PC-9 (cell line): ENCODE results near the gene CDYL2. TPM values are rescaled to one million over a fixed set of nuclear protein-coding genes. Genes with fewer than 3 reads are reported as not detected.
A peak's percentile ranks its signal among the peaks of the same experiment; 100 is the strongest.

Experiments
- BruUV-seq: library from RNA; stranded (reverse); fragments of 400-500 nt; replicated peaks from 2 replicates; lab custom pipeline; 2021; lab: Mats Ljungman, UMichigan
- CTCF ChIA-PET: fragments of 300-600 bp; sonication (Branson Sonifier 250); formaldehyde crosslinking; loops from one replicate; lab custom pipeline; 2022; ENCODE audit warnings: antibody characterized with exemption; lab: Charles Lee
- POLR2A ChIA-PET: fragments of 300-600 bp; sonication (Branson Sonifier 250); formaldehyde crosslinking; loops from one replicate; lab custom pipeline; 2022; ENCODE audit warnings: antibody characterized with exemption; ENCODE audit not compliant: unreplicated experiment; lab: Charles Lee
- DNase-seq, 2 experiments: peaks; one replicate each; pipeline versions ENCODE4 v3.0.0 to v3.0.0-alpha.2; 2015 to 2022; ENCODE audit warnings: mixed read lengths in 1 of 2
- H2AFZ ChIP-seq: fragments of 200-600 bp; sonication (generic); 2 replicates; pipeline ENCODE4 v1.8.1; 2017; ENCODE audit warnings: antibody characterized with exemption
- H3F3A ChIP-seq: fragments of 200-600 bp; sonication (generic); 2 replicates; pipeline ENCODE4 v1.8.1; 2017; ENCODE audit warnings: antibody characterized with exemption, mild to moderate bottlenecking, low read depth; ENCODE audit not compliant: insufficient read depth
- H3K27ac ChIP-seq: fragments of 200-600 bp; sonication (generic); 2 replicates; pipeline ENCODE4 v1.6.1; 2016; ENCODE audit warnings: mixed run types
- H3K27me3 ChIP-seq: fragments of 200-600 bp; sonication (generic); 2 replicates; pipeline ENCODE4 v1.6.1; 2016; ENCODE audit warnings: low read depth, mixed run types; ENCODE audit not compliant: insufficient read depth
- H3K36me3 ChIP-seq: fragments of 200-600 bp; sonication (generic); 2 replicates; pipeline ENCODE4 v1.6.1; 2016; ENCODE audit warnings: low read depth, mixed run types
- H3K4me1 ChIP-seq: fragments of 200-600 bp; sonication (generic); replicated peaks from 2 replicates; pipeline ENCODE4 v1.6.1; 2016; ENCODE audit warnings: mixed run types; ENCODE audit not compliant: insufficient read depth
- H3K4me2 ChIP-seq: fragments of 200-600 bp; sonication (generic); 2 replicates; pipeline ENCODE4 v1.6.1; 2017; ENCODE audit warnings: mixed run types
- H3K4me3 ChIP-seq: fragments of 200-600 bp; sonication (generic); 2 replicates; pipeline ENCODE4 v1.6.1; 2016; ENCODE audit warnings: mixed run types
- H3K79me2 ChIP-seq: fragments of 200-600 bp; sonication (generic); 2 replicates; pipeline ENCODE4 v1.6.1; 2017; ENCODE audit warnings: low read depth, mixed run types
- H3K9me2 ChIP-seq: fragments of 200-600 bp; sonication (generic); 2 replicates; pipeline ENCODE4 v1.8.1; 2017; ENCODE audit warnings: mild to moderate bottlenecking; ENCODE audit not compliant: insufficient read depth
- H3K9me3 ChIP-seq: fragments of 200-600 bp; sonication (generic); 2 replicates; pipeline ENCODE4 v1.8.1; 2016; ENCODE audit warnings: low read depth; ENCODE audit not compliant: insufficient read depth
- H4K20me1 ChIP-seq: fragments of 200-600 bp; sonication (generic); 2 replicates; pipeline ENCODE4 v1.8.1; 2017; ENCODE audit not compliant: insufficient read depth
- CTCF ChIP-seq: fragments of 200-600 bp; sonication (generic); conservative IDR thresholded peaks from 2 replicates; pipeline ENCODE4 v1.6.1; 2017; ENCODE audit warnings: mixed run types, antibody characterized with exemption, mild to moderate bottlenecking, moderate library complexity
- EZH2 ChIP-seq: fragments of 200-600 bp; sonication (generic); IDR thresholded peaks from 2 replicates; pipeline ENCODE4 v1.8.0; 2017; ENCODE audit warnings: antibody characterized with exemption, low read depth
- intact Hi-C: fragments of 100-400 bp; cut with micrococcal nuclease; formaldehyde crosslinking; loops from one replicate; pipeline ENCODE4 v1.10.0; 2022; ENCODE audit not compliant: unreplicated experiment
- total RNA-seq: library from RNA; stranded (reverse); gene quantifications from 2 replicates; pipeline ENCODE4 v1.2.3, GENCODE V29; 2021

Gene CDYL2
- total RNA-seq, 1 experiment from 2014 or later = 3.3 TPM

GRCh38 chr16:80846275-80846674 is 41.9 kb upstream of the CDYL2 start:
- ChIA-PET POLR2A (no interaction called here), CTCF (no interaction called here)
- no peak for DNase-seq
- Histone ChIP-seq H3F3A (no peaks in the 10 kb centered on the region), H3K36me3 (no peaks in the 10 kb centered on the region), H3K4me2 (no peak overlapping the region), H3K27me3 (peaks cover 4% of the 10 kb centered on the region; the same call in 1 of the 2 replicates), H3K9me2 (no peaks in the 10 kb centered on the region), H4K20me1 (no peaks in the 10 kb centered on the region), H3K79me2 (no peaks in the 10 kb centered on the region), H3K27ac (no peak overlapping the region), H3K4me3 (no peak overlapping the region), H3K9me3 (no peaks in the 10 kb centered on the region), H3K4me1 (no peaks in the 10 kb centered on the region), H2AFZ (0 out of 2 replicates have a peak overlapping the region, but pooled peaks have one; percentile 4)
- TF ChIP-seq EZH2 = no peak
- no peak for TF ChIP-seq CTCF
- intact Hi-C loops = no loop called here
- BruUV-seq = no TSS peak

GRCh38 chr16:80844395-80844794 is 40.0 kb upstream of the CDYL2 start:
- no TSS peak for BruUV-seq
- no peak for DNase-seq
- H3K79me2 ChIP-seq = no peaks in the 10 kb centered on the region
- intact Hi-C loops = no loop called here
- ChIA-PET POLR2A (no interaction called here), CTCF (no interaction called here)
- no peak overlapping the region for H3K27ac ChIP-seq
- no peaks in the 10 kb centered on the region for H3K9me3 ChIP-seq
- H3K4me3 ChIP-seq = no peak overlapping the region
- H3K4me2 ChIP-seq = no peak overlapping the region
- H3K36me3 ChIP-seq = no peaks in the 10 kb centered on the region
- peaks cover 4% of the 10 kb centered on the region; the same call in 1 of the 2 replicates for H3K27me3 ChIP-seq
- H3K9me2 ChIP-seq = no peaks in the 10 kb centered on the region
- no peaks in the 10 kb centered on the region for H3F3A ChIP-seq
- H3K4me1 ChIP-seq = no peaks in the 10 kb centered on the region
- no peak for TF ChIP-seq EZH2
- no peak for TF ChIP-seq CTCF
- H4K20me1 ChIP-seq = no peaks in the 10 kb centered on the region
- H2AFZ ChIP-seq = no peak overlapping the region

GRCh38 chr16:80841231-80841630 is 36.8 kb upstream of the CDYL2 start:
- no peaks in the 10 kb centered on the region for H3K79me2 ChIP-seq
- H3K27ac ChIP-seq = no peak overlapping the region
- H3K4me3 ChIP-seq = no peak overlapping the region
- no peaks in the 10 kb centered on the region for H3F3A ChIP-seq
- ChIA-PET CTCF (no interaction called here), POLR2A (no interaction called here)
- no peaks in the 10 kb centered on the region for H3K9me2 ChIP-seq
- no peak overlapping the region for H3K4me2 ChIP-seq
- peaks cover 31% of the 10 kb centered on the region for H3K27me3 ChIP-seq
- H3K36me3 ChIP-seq = no peaks in the 10 kb centered on the region
- no peaks in the 10 kb centered on the region for H3K4me1 ChIP-seq
- no peak for DNase-seq
- no peak for TF ChIP-seq EZH2
- TF ChIP-seq CTCF = no peak
- H2AFZ ChIP-seq = no peak overlapping the region
- intact Hi-C loops = no loop called here
- no TSS peak for BruUV-seq
- no peaks in the 10 kb centered on the region for H3K9me3 ChIP-seq
- no peaks in the 10 kb centered on the region for H4K20me1 ChIP-seq
